CD14-positive monocyte (primary cell): ENCODE results near the gene OR5AK2. TPM values are rescaled to one million over a fixed set of nuclear protein-coding genes. Genes with fewer than 3 reads are reported as not detected.
"Not testable (repeated sequence)": the region's sequence is repeated elsewhere in the genome, so short reads cannot be mapped to it uniquely, and the experiment has no call there.

ENCODE experiments used
- DNase-seq, 3 donors: peaks; one replicate each; pipeline ENCODE4 v3.0.0-alpha.2; 2011 to 2022
- H2AFZ ChIP-seq: 2 replicates; pipeline ENCODE4 v1.6.0; 2012; ENCODE audit warnings: mild to moderate bottlenecking, low read depth, low read length, inconsistent platforms; ENCODE audit not compliant: insufficient read depth, poor library complexity, severe bottlenecking
- H3K27ac ChIP-seq, 2 donors: 1 replicate in 1 of 2; 2 replicates in 1 of 2; pipeline ENCODE4 v1.5.1; 2012 to 2013; ENCODE audit warnings: low read length in 2 of 2, control low read depth in 1 of 2, inconsistent platforms in 1 of 2, low read depth in 1 of 2, mild to moderate bottlenecking in 1 of 2
- H3K27me3 ChIP-seq, 2 donors: one replicate each; pipeline versions ENCODE4 v1.6.0 to v1.6.1; 2011 to 2013; ENCODE audit warnings: low read length in 2 of 2; ENCODE audit not compliant: control insufficient read depth in 2 of 2, insufficient read depth in 2 of 2
- H3K36me3 ChIP-seq, 2 donors: replicated peaks in 1 of 2; 1 replicate in 1 of 2; 2 replicates in 1 of 2; pipeline versions ENCODE4 v1.5.1 to v1.6.1; 2012 to 2013; ENCODE audit warnings: low read length in 2 of 2, control low read depth in 1 of 2, inconsistent platforms in 1 of 2, mild to moderate bottlenecking in 1 of 2; ENCODE audit not compliant: insufficient read depth in 2 of 2, control insufficient read depth in 1 of 2
- H3K4me1 ChIP-seq, 2 donors: 1 replicate in 1 of 2; 2 replicates in 1 of 2; pipeline versions ENCODE4 v1.5.1 to v1.6.1; 2012 to 2013; ENCODE audit warnings: low read length in 2 of 2, control low read depth in 1 of 2, inconsistent platforms in 1 of 2, mild to moderate bottlenecking in 1 of 2, moderate library complexity in 1 of 2; ENCODE audit not compliant: insufficient read depth in 2 of 2, control insufficient read depth in 1 of 2
- H3K4me2 ChIP-seq: replicated peaks from 2 replicates; pipeline ENCODE3; 2012; ENCODE audit warnings: low read length, moderate library complexity, mild to moderate bottlenecking; ENCODE audit not compliant: poor library complexity, severe bottlenecking; ENCODE audit errors: extremely low read depth
- H3K4me3 ChIP-seq, 3 experiments: fragments of 200-600 bp in 1 of 3; sonication (generic) in 1 of 3; replicated peaks in 1 of 3; 1 replicate in 2 of 3; 2 replicates in 1 of 3; pipeline ENCODE4 v1.5.1; 2011 to 2013; ENCODE audit warnings: low read length in 3 of 3, mild to moderate bottlenecking in 3 of 3, control low read depth in 2 of 3, low read depth in 2 of 3, inconsistent platforms in 1 of 3, moderate library complexity in 1 of 3
- H3K79me2 ChIP-seq: 2 replicates; pipeline ENCODE4 v1.6.0; 2012; ENCODE audit warnings: mild to moderate bottlenecking, control low read depth, inconsistent platforms, low read length, moderate library complexity; ENCODE audit not compliant: insufficient read depth
- H3K9ac ChIP-seq: 2 replicates; pipeline ENCODE4 v1.6.0; 2017; ENCODE audit warnings: low read length, mild to moderate bottlenecking; ENCODE audit not compliant: insufficient read depth, poor library complexity, severe bottlenecking
- H3K9me3 ChIP-seq, 2 donors: replicated peaks in 1 of 2; 1 replicate in 1 of 2; 2 replicates in 1 of 2; pipeline versions ENCODE4 v1.5.1 to v1.6.1; 2012 to 2013; ENCODE audit warnings: low read length in 2 of 2, control low read depth in 1 of 2; ENCODE audit not compliant: control insufficient read depth in 1 of 2, insufficient read depth in 1 of 2
- H4K20me1 ChIP-seq: 2 replicates; pipeline ENCODE4 v1.6.0; 2012; ENCODE audit warnings: mild to moderate bottlenecking, low read length, control low read depth, moderate library complexity; ENCODE audit not compliant: insufficient read depth
- H3K27ac Mint-ChIP-seq, 7 donors: one replicate each; pipeline ENCODE4 v1.8.0; 2020; ENCODE audit warnings: mild to moderate bottlenecking in 7 of 7, mixed read lengths in 7 of 7, moderate library complexity in 6 of 7, inconsistent platforms in 2 of 7
- H3K27me3 Mint-ChIP-seq, 3 donors: one replicate each; pipeline ENCODE4 v1.8.0; 2021 to 2022; ENCODE audit warnings: low read depth in 3 of 3, mild to moderate bottlenecking in 3 of 3, mixed read lengths in 3 of 3, moderate library complexity in 3 of 3, inconsistent platforms in 1 of 3
- H3K36me3 Mint-ChIP-seq, 2 donors: one replicate each; pipeline ENCODE4 v1.8.0; 2020; ENCODE audit warnings: mixed read lengths in 2 of 2, inconsistent platforms in 1 of 2, mild to moderate bottlenecking in 1 of 2
- H3K4me1 Mint-ChIP-seq: one replicate; pipeline ENCODE4 v1.8.0; 2020; ENCODE audit warnings: mild to moderate bottlenecking, mixed read lengths
- H3K4me3 Mint-ChIP-seq, 2 donors: one replicate each; pipeline ENCODE4 v1.8.0; 2020; ENCODE audit warnings: mild to moderate bottlenecking in 2 of 2, mixed read lengths in 2 of 2, moderate library complexity in 1 of 2
- H3K9me3 Mint-ChIP-seq, 7 donors: one replicate each; pipeline ENCODE4 v1.8.0; 2020 to 2022; ENCODE audit warnings: mixed read lengths in 7 of 7, mild to moderate bottlenecking in 6 of 7, moderate library complexity in 6 of 7, inconsistent platforms in 2 of 7
- WGBS: methylation state at CpG from one replicate; pipeline ENCODE4 v1.1.5; 2013; ENCODE audit warnings: missing lambda C conversion rate; ENCODE audit not compliant: insufficient coverage; 5-methylcytosine and 5-hydroxymethylcytosine counted together
- intact Hi-C, 2 donors: fragments of 100-400 bp; cut with micrococcal nuclease; formaldehyde crosslinking; loops; one replicate each; pipeline versions ENCODE4 v1.15.0 to v1.15.1; 2023
- polyA plus RNA-seq, 3 donors: library from polyadenylated mRNA; depleted of rRNA in 1 of 3; unstranded in 2 of 3; stranded (reverse) in 1 of 3; fragments of 300-500 nt in 2 of 3; fragments of >200 nt in 1 of 3; fragmentation: Illumina TruSeq in 2 of 3; gene quantifications; 1 replicate in 2 of 3; 2 replicates in 1 of 3; pipeline ENCODE4 v1.2.3, GENCODE V29; 2012 to 2021
- TF ChIP-seq, protein P1 (sequence below): fragments of 200-600 bp; IDR thresholded peaks from one replicate; pipeline ENCODE4 v1.8.0; 2022; ENCODE audit warnings: antibody characterized with exemption, mild to moderate bottlenecking

The OR5AK2 gene
- polyA plus RNA-seq, 3 donors, result not detected

DNA sequence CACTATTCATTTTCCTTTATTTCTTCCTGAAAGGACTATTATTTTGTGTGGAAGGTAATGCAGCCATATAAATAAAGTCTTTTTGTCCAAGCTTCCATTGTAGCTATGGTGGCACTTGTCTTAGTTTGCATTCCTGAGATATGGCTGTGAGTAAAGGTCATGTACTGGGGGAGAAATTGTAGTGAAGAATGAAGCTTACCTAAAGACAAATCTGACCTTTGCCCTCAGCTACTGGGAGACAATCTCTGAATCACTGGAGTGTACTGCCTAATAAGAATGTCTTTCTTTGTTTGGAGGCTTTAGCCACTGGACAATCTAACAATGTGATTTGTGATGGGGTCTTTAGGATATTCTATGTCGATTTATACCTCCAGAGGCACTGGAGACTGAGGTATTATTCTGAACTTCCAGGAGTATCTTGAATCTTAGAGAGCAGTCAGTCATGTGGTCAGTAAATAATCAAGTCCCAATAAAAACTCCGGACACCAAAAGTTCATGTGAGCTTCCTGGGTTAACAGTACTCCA, 39.7 kb upstream of the OR5AK2 start:
- H3K9me3 Mint-ChIP-seq, result peaks cover 10 to 35% (median 20%) of the 10 kb centered on the region in 7 donors
- Histone ChIP-seq H3K4me1 (no peaks in the 10 kb centered on the region), H3K36me3 (no peaks in the 10 kb centered on the region), H3K4me2 (no peak overlapping the region), H3K27me3 (no peaks in the 10 kb centered on the region), H3K79me2 (no peaks in the 10 kb centered on the region), H3K27ac (no peak overlapping the region), H2AFZ (no peak overlapping the region), H3K4me3 (no peak overlapping the region), H3K9ac (no peak overlapping the region), H4K20me1 (no peaks in the 10 kb centered on the region), H3K9me3 (peaks cover 18 to 21% of the 10 kb centered on the region in 2 donors)
- 89% methylated on average over 1 of the region's 2 CpGs for WGBS
- H3K27ac Mint-ChIP-seq, result no peak overlapping the region
- no peak for DNase-seq
- H3K27me3 Mint-ChIP-seq, result no peaks in the 10 kb centered on the region
- no peaks in the 10 kb centered on the region for H3K36me3 Mint-ChIP-seq
- intact Hi-C loops, result no loop called here
- H3K4me3 Mint-ChIP-seq, result no peak overlapping the region
- H3K4me1 Mint-ChIP-seq, result no peaks in the 10 kb centered on the region
- TF ChIP-seq, protein P1, sequence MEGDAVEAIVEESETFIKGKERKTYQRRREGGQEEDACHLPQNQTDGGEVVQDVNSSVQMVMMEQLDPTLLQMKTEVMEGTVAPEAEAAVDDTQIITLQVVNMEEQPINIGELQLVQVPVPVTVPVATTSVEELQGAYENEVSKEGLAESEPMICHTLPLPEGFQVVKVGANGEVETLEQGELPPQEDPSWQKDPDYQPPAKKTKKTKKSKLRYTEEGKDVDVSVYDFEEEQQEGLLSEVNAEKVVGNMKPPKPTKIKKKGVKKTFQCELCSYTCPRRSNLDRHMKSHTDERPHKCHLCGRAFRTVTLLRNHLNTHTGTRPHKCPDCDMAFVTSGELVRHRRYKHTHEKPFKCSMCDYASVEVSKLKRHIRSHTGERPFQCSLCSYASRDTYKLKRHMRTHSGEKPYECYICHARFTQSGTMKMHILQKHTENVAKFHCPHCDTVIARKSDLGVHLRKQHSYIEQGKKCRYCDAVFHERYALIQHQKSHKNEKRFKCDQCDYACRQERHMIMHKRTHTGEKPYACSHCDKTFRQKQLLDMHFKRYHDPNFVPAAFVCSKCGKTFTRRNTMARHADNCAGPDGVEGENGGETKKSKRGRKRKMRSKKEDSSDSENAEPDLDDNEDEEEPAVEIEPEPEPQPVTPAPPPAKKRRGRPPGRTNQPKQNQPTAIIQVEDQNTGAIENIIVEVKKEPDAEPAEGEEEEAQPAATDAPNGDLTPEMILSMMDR, result no peak

DNA sequence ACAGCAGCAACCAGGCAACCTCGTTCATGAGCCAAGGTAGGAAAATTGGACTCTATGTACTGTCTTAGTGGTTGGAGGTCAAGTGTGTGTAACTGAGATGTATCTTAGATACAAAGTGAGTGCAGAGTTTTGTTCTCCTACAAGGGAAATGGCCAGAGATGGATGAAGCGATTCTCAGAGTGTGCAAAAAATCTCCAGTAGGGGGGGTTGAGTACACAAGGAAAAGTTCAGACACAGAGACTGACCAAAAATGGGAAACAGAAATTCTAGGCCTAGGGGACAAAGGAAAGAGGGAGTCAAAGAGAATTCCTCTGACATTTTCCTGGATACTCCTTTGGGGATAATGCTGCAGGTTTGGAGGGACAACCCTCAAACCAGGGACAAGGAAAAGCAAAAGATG, 38.2 kb upstream of the OR5AK2 start:
- H3K4me1 ChIP-seq, result no peaks in the 10 kb centered on the region
- no peak overlapping the region for H3K9ac ChIP-seq
- no peaks in the 10 kb centered on the region for H3K79me2 ChIP-seq
- WGBS, result 89% methylated on average over 1 of the region's 2 CpGs
- H4K20me1 ChIP-seq, result no peaks in the 10 kb centered on the region
- H3K27ac ChIP-seq, result no peak overlapping the region
- no peaks in the 10 kb centered on the region for H3K27me3 ChIP-seq
- H3K36me3 Mint-ChIP-seq, result no peaks in the 10 kb centered on the region
- no peaks in the 10 kb centered on the region for H3K4me1 Mint-ChIP-seq
- H3K36me3 ChIP-seq, result no peaks in the 10 kb centered on the region
- DNase-seq, result no peak
- no peak overlapping the region for H3K4me3 ChIP-seq
- TF ChIP-seq, protein P1, result no peak
- H3K27me3 Mint-ChIP-seq, result no peaks in the 10 kb centered on the region
- H3K27ac Mint-ChIP-seq, result no peak overlapping the region
- no peak overlapping the region for H3K4me2 ChIP-seq
- H3K9me3 Mint-ChIP-seq, result peaks cover 10 to 29% (median 16%) of the 10 kb centered on the region in 7 donors
- H3K9me3 ChIP-seq, result peaks cover 17 to 21% of the 10 kb centered on the region in 2 donors
- no peak overlapping the region for H2AFZ ChIP-seq
- no peak overlapping the region for H3K4me3 Mint-ChIP-seq
- intact Hi-C loops, result no loop called here

DNA sequence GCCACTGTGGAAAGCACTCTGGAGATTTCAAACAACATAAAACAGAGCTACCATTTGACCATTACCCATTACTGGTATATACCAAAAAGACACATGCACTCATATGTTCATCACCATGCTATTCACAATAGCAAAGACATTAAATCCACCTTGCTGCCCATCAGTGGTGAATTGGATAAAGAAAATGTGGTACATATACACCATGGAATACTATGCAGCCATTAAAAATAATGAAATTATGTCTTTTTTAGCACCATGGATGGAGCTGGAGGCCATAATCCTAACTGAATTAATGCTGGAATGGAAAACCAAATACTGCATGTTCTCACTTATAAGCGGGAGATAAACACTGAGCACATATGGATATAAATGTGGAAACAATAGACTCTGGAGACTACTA, 34.8 kb upstream of the OR5AK2 start:
- H3K27ac Mint-ChIP-seq, H3K27me3 ChIP-seq, H3K36me3 Mint-ChIP-seq, H3K36me3 ChIP-seq, H3K4me1 Mint-ChIP-seq, H3K4me3 Mint-ChIP-seq, intact Hi-C loops, H2AFZ ChIP-seq, H3K4me3 ChIP-seq, H3K4me1 ChIP-seq, H3K27me3 Mint-ChIP-seq, H3K4me2 ChIP-seq, H3K27ac ChIP-seq, DNase-seq, H4K20me1 ChIP-seq, H3K79me2 ChIP-seq, H3K9ac ChIP-seq: not testable (repeated sequence)
- WGBS, result 83% methylated on average over 1 of the region's 1 CpG
- H3K9me3 ChIP-seq, result peaks cover 6 to 21% of the 10 kb centered on the region in 2 donors
- peaks cover 0 to 15% (median 6%) of the 10 kb centered on the region in 7 donors for H3K9me3 Mint-ChIP-seq
